HG03025 (cell line): Measurements from ENCODE around the gene EIF4E2.

Source experiments
- ATAC-seq: cut with Tn5 transposase; IDR thresholded peaks from one replicate; pipeline ENCODE4 v1.9.1; 2021; ENCODE audit warnings: mild to moderate bottlenecking, moderate library complexity; ENCODE audit not compliant: unreplicated experiment, low FRiP score

EIF4E2 gene

DNA sequence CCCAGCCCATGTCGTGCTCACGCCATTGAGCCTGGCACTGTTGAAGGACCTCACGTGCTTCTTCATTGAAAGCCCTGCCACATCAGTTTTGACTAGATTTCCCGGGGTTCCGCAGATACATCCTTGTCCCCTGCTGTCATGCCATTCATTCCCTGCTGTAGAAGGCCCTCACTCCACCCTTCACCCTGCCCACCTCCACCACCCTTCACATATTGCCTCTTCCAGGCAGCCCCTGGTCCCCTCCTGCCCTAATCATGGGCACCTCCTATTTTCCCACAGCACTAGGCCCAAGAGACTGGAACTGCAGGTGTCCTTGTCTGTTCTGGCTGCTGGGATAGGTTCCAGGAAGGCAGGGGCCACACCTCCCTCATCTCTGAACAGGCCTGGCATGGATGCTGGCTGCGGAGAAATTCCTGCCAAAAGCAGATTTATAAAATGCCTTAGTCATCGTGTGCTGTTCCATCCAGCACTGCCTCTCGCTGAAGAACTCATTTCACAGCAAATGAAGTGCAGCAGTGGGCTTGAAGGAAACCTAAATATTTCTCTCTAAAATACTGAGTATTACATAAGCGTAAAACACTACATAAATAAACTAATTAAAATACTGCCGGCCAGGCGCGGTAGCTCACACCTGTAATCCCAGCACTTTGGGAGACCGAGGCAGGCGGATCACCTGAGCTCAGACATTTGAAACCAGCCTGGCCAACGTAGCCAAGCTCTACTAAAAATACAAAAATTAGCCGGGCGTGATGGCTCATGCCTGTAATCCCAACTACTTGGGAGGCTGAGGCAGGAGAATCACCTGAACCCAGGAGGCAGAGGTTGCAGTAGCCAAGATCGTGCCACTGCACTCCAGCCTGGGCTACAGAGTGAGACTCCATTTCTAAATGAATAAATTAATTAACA is 38.4 kb downstream of the EIF4E2 start:
- no peak for ATAC-seq

DNA sequence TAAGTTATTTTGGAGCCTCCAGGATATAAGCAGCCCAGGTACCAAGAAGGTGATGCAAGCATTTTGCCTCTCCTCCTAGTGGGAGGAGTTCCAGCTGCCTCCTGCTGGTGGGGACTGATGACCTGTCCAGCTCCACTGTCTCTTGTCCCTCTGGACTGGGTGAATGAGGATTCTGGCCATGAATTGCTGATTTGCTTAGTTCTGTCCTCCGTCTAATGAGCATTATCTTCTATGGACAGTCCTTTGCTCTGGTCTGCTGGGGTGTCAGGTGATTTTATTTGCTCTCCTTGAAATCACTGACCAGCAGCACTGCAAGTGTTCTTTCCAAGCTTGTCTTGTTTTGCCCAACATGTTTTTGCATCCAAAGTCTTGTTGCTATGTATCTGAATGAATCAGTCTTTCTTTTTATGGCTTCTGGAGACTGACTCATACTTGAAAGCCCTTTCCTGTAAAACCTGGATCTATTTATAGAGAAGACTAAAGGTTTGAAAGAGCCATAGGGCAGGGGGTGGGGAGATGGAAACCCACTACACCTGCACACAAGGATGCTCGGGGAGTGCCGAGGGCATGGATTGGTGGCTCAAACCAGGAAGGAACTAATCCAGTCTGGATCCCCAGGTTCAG is 42.4 kb downstream of the EIF4E2 start:
- ATAC-seq: no peak

DNA sequence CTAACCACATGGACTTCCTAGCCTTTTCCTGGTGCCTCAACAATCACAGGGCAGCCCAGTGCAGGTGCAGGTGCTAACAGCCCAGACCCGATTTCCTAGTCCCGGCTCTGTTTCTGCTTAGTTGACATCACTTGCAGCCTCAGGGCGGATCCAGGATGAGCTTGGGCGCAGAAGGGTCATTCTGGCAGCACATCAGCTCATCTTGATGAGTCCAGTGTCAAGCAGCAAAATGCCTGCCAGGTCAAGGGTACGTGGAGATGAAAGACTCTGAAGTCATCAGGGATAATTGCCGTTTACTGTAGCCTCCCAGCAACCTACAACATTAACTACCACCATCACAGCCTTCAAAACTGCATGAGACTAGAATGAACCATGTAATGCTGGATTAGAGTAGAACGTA is 43.5 kb downstream of the EIF4E2 start:
- no peak for ATAC-seq

DNA sequence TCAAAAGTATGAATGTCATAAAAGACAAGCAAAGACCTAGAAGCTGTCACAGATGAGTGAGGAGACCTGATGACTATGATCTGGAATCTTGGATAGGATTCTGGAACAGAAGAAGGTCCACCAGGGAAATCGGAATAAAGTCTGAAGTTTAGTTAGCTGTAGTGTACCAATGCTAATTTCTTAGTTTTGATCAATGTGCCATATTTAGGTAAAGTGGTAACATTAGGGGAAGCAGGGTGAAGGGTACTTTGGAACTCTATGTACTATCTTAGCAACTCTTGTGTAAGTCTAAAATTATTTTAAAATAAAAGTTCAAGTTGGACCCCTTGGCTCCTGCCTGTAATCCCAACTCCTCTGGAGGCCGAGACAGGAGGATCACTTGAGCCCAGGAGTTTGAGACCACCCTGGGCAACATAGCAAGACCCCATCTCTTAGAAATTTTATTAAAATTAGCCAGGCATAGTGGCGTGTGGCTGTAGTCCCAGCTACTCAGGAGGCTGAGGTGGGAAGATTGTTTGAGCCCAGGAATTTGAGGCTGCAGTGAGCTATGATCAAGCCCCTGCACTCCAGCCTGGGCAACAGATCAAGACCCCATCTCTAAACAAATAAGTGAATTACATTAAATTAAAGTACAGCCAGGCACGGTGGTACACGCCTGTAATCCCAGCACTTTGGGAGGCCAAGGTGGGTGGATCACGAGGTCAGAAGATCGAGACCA is 47.0 kb downstream of the EIF4E2 start:
- no peak for ATAC-seq

DNA sequence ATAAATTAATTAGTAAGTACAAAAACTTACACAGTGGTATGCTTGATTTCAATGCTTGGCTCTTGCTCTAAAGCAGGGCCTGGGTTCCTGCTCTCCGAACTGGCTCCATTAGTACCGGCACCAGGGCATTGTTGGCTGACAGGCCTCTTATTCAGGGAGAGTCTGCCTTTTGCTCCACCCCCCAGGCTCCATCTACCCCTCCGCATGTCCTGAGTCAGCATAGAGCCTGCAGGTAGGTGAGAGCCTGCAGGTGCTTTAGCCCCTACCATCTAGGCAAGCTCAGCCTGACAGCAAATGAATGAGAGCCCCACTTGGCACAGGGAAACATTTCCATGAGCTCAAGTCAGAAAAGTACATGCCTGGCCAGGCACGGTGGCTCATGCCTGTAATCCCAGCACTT is 47.8 kb downstream of the EIF4E2 start:
- no peak for ATAC-seq

DNA sequence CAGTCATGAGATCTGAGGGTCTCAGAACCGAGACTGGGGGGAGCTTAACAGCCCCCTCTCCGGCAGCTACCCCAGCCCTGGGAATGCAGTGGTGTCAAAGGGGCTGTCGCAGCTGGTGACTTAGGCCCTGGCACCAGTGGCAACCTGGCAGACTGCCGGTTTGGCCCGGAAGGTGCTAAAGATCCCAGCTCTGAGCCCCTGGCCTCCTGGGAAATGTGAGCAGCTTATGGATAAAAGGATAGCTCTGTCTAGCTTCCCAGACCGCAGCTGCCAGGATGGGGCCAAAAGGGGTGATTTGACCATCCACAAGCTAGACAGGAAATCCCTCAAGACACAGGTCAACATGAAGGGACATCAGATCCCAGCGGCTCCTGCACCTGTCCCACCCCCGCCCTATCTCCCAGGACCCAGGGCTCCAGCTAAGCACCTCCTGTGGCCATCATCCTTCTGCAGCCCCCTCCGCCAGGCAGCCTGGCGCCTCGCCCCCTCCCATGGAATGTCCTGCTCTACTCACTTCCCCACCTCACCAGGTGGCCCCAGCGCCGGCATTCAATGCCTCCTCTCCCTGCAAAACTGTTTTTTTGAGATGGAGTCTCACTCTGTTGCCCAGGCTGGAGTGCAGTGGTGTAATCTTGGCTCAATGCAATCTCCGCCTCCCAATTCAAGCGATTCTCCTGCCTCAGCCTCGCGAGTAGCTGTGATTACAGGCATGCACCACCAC is 49.7 kb downstream of the EIF4E2 start:
- ATAC-seq: no peak

DNA sequence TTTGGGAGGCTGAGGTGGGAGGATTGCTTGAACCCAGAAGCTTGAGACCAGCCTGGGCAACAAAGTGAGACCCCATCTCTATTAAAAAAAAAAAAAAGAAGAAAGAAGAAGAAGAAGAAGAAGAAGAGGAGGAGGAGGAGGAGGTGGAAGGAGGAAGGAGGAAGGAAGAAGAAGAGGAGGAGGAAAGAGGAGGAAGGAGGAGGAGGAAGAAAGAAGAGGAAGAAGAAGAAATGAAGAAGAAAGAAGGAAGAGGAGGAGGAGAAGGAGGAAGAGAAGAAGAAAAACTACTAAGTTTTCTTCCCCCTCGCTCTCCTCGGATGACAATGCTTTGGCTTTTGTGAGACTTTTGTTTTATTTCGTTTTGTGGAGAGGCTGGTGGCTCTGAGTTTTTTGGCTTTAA is 52.8 kb downstream of the EIF4E2 start:
- ATAC-seq: no peak

DNA sequence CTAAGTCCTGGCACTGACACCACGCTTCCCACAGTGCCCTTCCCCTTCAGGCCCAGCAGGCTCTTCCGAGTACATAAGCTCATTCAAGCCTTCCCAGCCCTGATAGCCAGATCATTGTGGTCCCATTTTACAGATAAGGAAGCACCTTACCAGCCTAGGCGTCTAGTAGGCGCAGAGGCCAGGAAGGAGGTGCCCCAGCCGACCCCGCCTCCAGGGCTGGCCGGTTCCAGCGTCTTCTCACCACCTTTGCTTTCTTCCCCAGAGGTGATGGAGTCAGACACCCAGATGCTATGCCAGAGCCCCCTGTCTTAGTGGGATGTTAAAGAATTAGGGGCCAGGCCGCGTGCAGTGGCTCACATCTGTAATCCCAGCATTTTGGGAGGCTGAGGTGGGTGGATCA is 54.0 kb downstream of the EIF4E2 start:
- no peak for ATAC-seq

DNA sequence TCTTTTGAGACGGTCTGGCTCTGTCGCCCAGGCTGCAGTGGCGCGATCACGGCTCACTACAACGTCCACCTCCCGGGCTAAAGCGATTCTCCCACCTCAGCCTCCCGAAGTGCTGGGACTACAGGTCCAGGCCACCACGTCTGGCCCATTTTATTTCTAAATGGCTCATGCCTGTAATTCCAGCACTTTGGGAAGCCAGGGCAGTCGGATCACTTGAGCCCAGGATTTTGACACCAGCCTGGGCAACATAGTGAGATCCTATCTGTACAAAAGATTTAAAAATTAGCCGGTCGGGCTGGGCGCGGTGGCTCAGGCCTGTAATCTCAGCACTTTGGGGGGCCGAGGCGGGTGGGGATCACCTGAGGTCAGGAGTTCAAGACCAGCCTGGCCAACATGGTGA is 56.5 kb downstream of the EIF4E2 start:
- no peak for ATAC-seq

DNA sequence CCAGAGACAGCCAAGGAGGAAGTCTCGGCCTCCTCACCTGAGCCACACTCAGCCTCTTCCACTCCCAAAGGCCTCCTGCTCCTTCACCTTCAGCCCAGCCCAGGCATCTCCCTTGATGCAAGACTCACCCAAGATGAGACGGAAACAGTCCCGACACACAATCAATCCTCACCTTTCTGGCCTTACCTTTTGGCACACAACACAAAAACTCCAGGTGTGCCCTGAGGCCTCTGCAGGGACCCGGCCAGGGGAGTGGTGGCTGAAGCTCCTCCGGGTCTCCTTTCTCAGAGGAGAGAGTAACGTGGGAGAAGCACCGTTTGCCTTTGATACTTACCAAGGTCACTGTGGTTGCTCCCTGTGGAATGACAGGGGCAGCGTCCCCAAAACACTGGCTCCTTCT is 59.1 kb downstream of the EIF4E2 start:
- ATAC-seq: no peak

DNA sequence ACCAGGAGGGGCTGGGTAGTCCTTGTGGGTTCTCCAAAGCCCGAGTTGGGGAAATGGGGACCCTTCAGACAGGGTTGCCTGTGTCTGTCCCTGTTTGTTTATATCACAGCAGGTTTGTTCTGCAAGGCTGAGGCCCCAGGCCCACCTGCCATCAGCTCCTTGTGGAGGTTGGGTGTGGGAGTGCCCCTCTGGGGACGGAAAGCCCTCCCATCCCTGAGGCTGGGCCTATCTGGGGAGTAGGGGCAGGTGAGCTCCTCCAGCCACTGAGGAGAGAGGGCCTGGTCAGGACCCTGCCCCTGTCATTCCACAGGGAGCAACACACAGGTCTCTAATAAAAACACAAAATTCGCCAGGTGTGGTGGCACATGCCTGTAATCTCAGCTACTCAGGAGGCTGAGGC is 59.6 kb downstream of the EIF4E2 start:
- ATAC-seq: no peak

DNA sequence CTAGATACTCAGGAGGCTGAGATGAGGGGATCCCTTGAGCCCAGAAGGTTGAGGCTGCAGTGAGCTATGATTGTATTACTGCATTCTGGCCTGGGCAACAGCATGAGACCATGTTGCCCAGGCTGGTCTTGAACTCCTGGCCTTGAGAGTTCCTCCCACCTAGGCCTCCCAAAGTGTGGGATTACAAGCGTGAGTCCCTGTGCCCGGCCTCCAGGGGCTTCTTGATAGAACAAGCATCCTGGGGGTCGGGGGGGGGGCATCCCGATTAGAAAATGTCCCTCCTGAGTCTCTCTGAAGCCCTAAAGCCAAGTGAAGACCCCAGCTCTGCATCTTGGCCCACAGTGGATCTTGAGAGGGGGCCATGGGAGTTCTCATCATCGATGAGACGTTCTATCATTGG is 60.6 kb downstream of the EIF4E2 start:
- ATAC-seq: no peak

DNA sequence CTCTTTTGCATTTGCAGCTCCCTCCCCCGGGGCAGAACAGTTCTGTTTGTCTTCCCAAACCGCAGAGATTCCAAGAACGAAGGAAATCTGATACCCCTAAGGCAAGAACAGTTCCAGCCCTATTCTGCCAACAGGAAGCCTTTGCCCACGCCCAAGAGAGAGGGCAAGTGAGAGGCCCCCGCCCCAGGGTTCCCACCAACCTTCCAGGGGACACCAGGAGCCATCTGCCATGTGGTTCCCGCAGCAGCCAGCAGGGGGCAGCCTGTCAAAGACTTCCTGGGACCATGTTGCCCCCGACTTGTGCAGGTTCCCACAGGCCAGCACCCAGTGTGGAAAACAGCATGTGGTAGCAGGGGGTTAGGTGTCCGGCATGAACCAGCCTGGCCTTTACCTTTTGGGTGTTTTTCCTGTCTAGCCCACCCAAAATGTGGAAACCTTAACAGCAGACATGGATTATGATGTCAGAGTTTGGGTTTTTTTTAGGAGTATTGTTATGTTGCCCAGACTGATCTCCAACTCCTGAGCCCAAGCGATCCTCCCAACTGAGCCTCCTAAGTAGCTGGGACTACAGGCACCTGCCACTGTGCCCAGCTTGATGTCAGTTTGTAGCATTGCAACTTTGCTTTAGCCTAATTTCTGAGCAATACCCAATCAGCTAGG is 61.2 kb downstream of the EIF4E2 start:
- ATAC-seq: no peak

DNA sequence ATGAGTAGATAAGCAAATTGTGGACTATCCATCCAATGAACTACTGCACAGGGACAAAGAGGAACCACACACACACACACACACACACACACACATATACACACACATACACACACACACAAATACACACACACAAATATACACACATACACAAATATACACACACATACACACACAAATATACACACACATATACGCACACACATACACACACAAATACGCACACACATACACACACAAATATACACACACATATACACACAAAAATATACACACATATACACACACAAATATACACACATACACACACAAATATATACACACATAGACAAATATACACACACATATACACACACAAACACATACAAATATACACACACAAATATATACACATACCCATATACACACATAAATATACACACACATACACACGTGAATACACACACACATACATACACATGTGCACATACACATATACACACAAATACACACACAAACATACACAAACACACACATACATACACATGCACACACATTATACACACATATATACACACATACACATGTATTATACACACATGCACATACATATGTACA is 63.1 kb downstream of the EIF4E2 start:
- ATAC-seq: no peak

DNA sequence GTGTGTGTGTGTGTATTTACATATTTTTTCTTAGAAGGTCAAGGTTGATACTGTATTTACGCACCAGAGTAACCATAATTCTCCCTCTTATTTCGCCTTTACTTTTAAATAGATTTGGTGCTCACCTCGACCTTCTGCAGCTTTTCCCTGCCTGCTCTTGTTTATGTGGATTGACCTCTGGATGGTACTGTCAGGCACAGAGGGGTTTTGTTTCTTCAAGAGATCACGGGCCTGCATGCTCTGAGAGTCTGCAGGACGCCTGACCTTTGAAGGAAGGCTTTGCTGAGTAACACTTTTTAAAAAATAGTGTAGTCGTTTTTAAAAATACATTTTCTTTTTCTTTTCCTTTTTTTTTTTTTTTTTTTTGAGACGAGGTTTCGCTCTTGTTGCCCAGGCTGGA is 64.8 kb downstream of the EIF4E2 start:
- no peak for ATAC-seq
